ENCODE data around the gene PRPSAP1.
A peak's percentile ranks its signal among the peaks of the same experiment; 100 is the strongest.

PRPSAP1 gene

GRCh38 chr17:76386966-76387765 lies 33.5 kb upstream of the PRPSAP1 start:
- no peak for TF ChIP-seq CTCF (conservative IDR thresholded peaks at IDR 0.05; ENCODE audit: low read depth, low read length)
- no peak overlapping the region for H3K4me3 ChIP-seq (ENCODE audit: low read depth, low read length)
- DNase-seq (ENCODE audit: low read depth): no peak

GRCh38 chr17:76385892-76386786 lies 32.4 kb upstream of the PRPSAP1 start:
- peak overlapping the region; percentile 61 for H3K4me3 ChIP-seq (ENCODE audit: low read depth, low read length)

GRCh38 chr17:76384987-76385891 lies 31.5 kb upstream of the PRPSAP1 start:
- peak; percentile 77 for DNase-seq (ENCODE audit: low read depth)
- H3K4me3 ChIP-seq (ENCODE audit: low read depth, low read length): peak overlapping the region; percentile 61
- no peak for TF ChIP-seq CTCF (conservative IDR thresholded peaks at IDR 0.05; ENCODE audit: low read depth, low read length)

More at GRCh38 chr17:76385892-76386786, 32.4 kb upstream of the PRPSAP1 start:
- TF ChIP-seq CTCF (conservative IDR thresholded peaks at IDR 0.05; ENCODE audit: low read depth, low read length): peak; percentile 80
- peak; percentile 86 for DNase-seq (ENCODE audit: low read depth)

- DNase-seq (ENCODE audit: low read depth): peak; percentile 87
- no peak for TF ChIP-seq CTCF (conservative IDR thresholded peaks at IDR 0.05; ENCODE audit: low read depth, low read length)
- H3K4me3 ChIP-seq (ENCODE audit: low read depth, low read length): peak within 1 kb of the TSS; percentile 61
Observed at GRCh38 chr17:76384222-76384986, 30.7 kb upstream of the PRPSAP1 start, which contains the start of gene SPHK1. SPHK1 (plus strand) TSS chr17:76384609; CDS start chr17:76385645, 1,036 bp downstream.

GRCh38 chr17:76383546-76384221 lies 30.0 kb upstream of the PRPSAP1 start:
- H3K4me3 ChIP-seq (ENCODE audit: low read depth, low read length): peak overlapping the region; percentile 61
- peak; percentile 33 for TF ChIP-seq CTCF (conservative IDR thresholded peaks at IDR 0.05; ENCODE audit: low read depth, low read length)
- DNase-seq (ENCODE audit: low read depth): peak; percentile 61
